Measurements from ENCODE around the gene ZDHHC11. TPM values are rescaled to one million over a fixed set of nuclear protein-coding genes. Genes with fewer than 3 reads are reported as not detected.

Gene ZDHHC11
- polyA plus RNA-seq, 1 donor (not counting 4 experiments of a cell fraction or from before 2014, with no cell fraction given), result 0.33 TPM

GRCh38 chr5:859391-859790, 8.6 kb upstream of the ZDHHC11 start:
- no peak overlapping the region for H3K27ac ChIP-seq (ENCODE audit: control insufficient read depth, insufficient read depth, low read length)
- H3K4me1 ChIP-seq (ENCODE audit: control insufficient read depth, extremely low read depth, insufficient read depth, low read length), result peaks cover 7% of the 10 kb centered on the region
- no peak overlapping the region for H3K4me2 ChIP-seq (ENCODE audit: control insufficient read depth, extremely low read depth, insufficient read depth, low read depth, low read length)
- dilution Hi-C loops (cut with MboI; ENCODE audit: extremely low pct_ligation_motif_present, low sequenced_read_pairs), result no loop called here
- FAIRE-seq, result no peak
- peaks cover 5% of the 10 kb centered on the region for H4K20me1 ChIP-seq (ENCODE audit: control insufficient read depth, extremely low read depth, insufficient read depth, low read length)
- peaks cover 6 to 12% of the 10 kb centered on the region in 2 experiments for H3K36me3 ChIP-seq (ENCODE audit: control insufficient read depth in 2 of 2, extremely low read depth in 1 of 2, insufficient read depth in 2 of 2, low read length in 2 of 2)
- H3K9me3 ChIP-seq (ENCODE audit: control insufficient read depth, low read depth, low read length), result no peaks in the 10 kb centered on the region
- DNase-seq (ENCODE audit: low read depth, low spot score), result no peak
- TF ChIP-seq EZH2 (IDR thresholded peaks at IDR 0.05; ENCODE audit: low read length), result no peak
- no peak for TF ChIP-seq CTCF (optimal IDR thresholded peaks at IDR 0.05 in 1 of 3, IDR thresholded peaks at IDR 0.05 in 1 of 3, conservative IDR thresholded peaks at IDR 0.05 in 1 of 3; ENCODE audit: extremely low read depth in 1 of 3, insufficient read depth in 2 of 3, low read length in 3 of 3)
- H3K9ac ChIP-seq (ENCODE audit: control insufficient read depth, extremely low read depth, insufficient read depth, low read length), result no peak overlapping the region
- no peaks in the 10 kb centered on the region for H3K27me3 ChIP-seq (ENCODE audit: control insufficient read depth, extremely low read depth, insufficient read depth, low read length)
- H2AFZ ChIP-seq (ENCODE audit: control insufficient read depth, low read length), result no peak overlapping the region
- H3K9me1 ChIP-seq (ENCODE audit: control insufficient read depth, extremely low read depth, insufficient read depth, low read length), result no peaks in the 10 kb centered on the region
- H3K79me2 ChIP-seq (ENCODE audit: control insufficient read depth, insufficient read depth, low read length), result no peaks in the 10 kb centered on the region
- H3K4me3 ChIP-seq (ENCODE audit: control insufficient read depth in 2 of 3, extremely low read depth in 1 of 3, insufficient read depth in 2 of 3, low read depth in 1 of 3, low read length in 3 of 3), result no peak overlapping the region

GRCh38 chr5:858726-859125, 7.9 kb upstream of the ZDHHC11 start:
- H3K4me1 ChIP-seq (ENCODE audit: control insufficient read depth, extremely low read depth, insufficient read depth, low read length), result peaks cover 7% of the 10 kb centered on the region
- H3K9ac ChIP-seq (ENCODE audit: control insufficient read depth, extremely low read depth, insufficient read depth, low read length), result no peak overlapping the region
- H3K27ac ChIP-seq (ENCODE audit: control insufficient read depth, insufficient read depth, low read length), result no peak overlapping the region
- no peaks in the 10 kb centered on the region for H3K79me2 ChIP-seq (ENCODE audit: control insufficient read depth, insufficient read depth, low read length)
- TF ChIP-seq CTCF (optimal IDR thresholded peaks at IDR 0.05 in 1 of 3, IDR thresholded peaks at IDR 0.05 in 1 of 3, conservative IDR thresholded peaks at IDR 0.05 in 1 of 3; ENCODE audit: extremely low read depth in 1 of 3, insufficient read depth in 2 of 3, low read length in 3 of 3), result no peak
- TF ChIP-seq EZH2 (IDR thresholded peaks at IDR 0.05; ENCODE audit: low read length), result no peak
- H3K36me3 ChIP-seq (ENCODE audit: control insufficient read depth in 2 of 2, extremely low read depth in 1 of 2, insufficient read depth in 2 of 2, low read length in 2 of 2), result peaks cover 5 to 10% of the 10 kb centered on the region in 2 experiments
- no peaks in the 10 kb centered on the region for H3K9me1 ChIP-seq (ENCODE audit: control insufficient read depth, extremely low read depth, insufficient read depth, low read length)
- peaks cover 5% of the 10 kb centered on the region for H4K20me1 ChIP-seq (ENCODE audit: control insufficient read depth, extremely low read depth, insufficient read depth, low read length)
- no peak for DNase-seq (ENCODE audit: low read depth, low spot score)
- no peak overlapping the region for H3K4me2 ChIP-seq (ENCODE audit: control insufficient read depth, extremely low read depth, insufficient read depth, low read depth, low read length)
- no peaks in the 10 kb centered on the region for H3K9me3 ChIP-seq (ENCODE audit: control insufficient read depth, low read depth, low read length)
- no peak overlapping the region for H3K4me3 ChIP-seq (ENCODE audit: control insufficient read depth in 2 of 3, extremely low read depth in 1 of 3, insufficient read depth in 2 of 3, low read depth in 1 of 3, low read length in 3 of 3)
- no peak overlapping the region for H2AFZ ChIP-seq (ENCODE audit: control insufficient read depth, low read length)
- dilution Hi-C loops (cut with MboI; ENCODE audit: extremely low pct_ligation_motif_present, low sequenced_read_pairs), result no loop called here
- no peak for FAIRE-seq
- no peaks in the 10 kb centered on the region for H3K27me3 ChIP-seq (ENCODE audit: control insufficient read depth, extremely low read depth, insufficient read depth, low read length)

Measured in keratinocyte (primary cell).